OCI-LY3 (cell line): ENCODE data around the gene CALHM2.
"Not testable (repeated sequence)": the region's sequence is repeated elsewhere in the genome, so short reads cannot be mapped to it uniquely, and the experiment has no call there.

Experiments used
- H2AFZ ChIP-seq: fragments of 200-600, 300-600 bp; shearing (Covaris generic); 2 replicates; pipeline ENCODE4 v1.6.0; 2014; ENCODE audit warnings: antibody characterized with exemption, low read depth, low read length
- H3K27ac ChIP-seq: fragments of 200-600, 300-600 bp; sonication (generic); 2 replicates; pipeline ENCODE4 v1.5.1; 2014; ENCODE audit warnings: mild to moderate bottlenecking, low read length, moderate library complexity, mixed read lengths
- H3K27me3 ChIP-seq: fragments of 200-600, 300-600 bp; sonication (generic); 2 replicates; pipeline ENCODE4 v1.6.1; 2014; ENCODE audit warnings: low read depth, low read length, mixed read lengths
- H3K36me3 ChIP-seq: fragments of 200-600, 300-600 bp; sonication (generic); replicated peaks from 2 replicates; pipeline ENCODE3; 2014; ENCODE audit warnings: low read depth, low read length, mixed read lengths
- H3K4me1 ChIP-seq: fragments of 300-600, 200-600 bp; sonication (generic); 2 replicates; pipeline ENCODE4 v1.6.1; 2014; ENCODE audit warnings: low read length, mixed read lengths
- H3K4me2 ChIP-seq: fragments of 200-600, 300-600 bp; sonication (generic); 2 replicates; pipeline ENCODE4 v1.6.1; 2014; ENCODE audit warnings: low read length, mixed read lengths
- H3K4me3 ChIP-seq: fragments of 300-600, 200-600 bp; sonication (generic); 2 replicates; pipeline ENCODE4 v1.5.1; 2014; ENCODE audit warnings: antibody characterized with exemption, mild to moderate bottlenecking, low read length, moderate library complexity
- H3K79me2 ChIP-seq: fragments of 300-600, 200-600 bp; shearing (Covaris generic); 2 replicates; pipeline ENCODE4 v1.6.1; 2014; ENCODE audit warnings: mild to moderate bottlenecking, low read length, mixed read lengths
- H3K9ac ChIP-seq: fragments of 300-600, 200-600 bp; shearing (Covaris generic); 2 replicates; pipeline ENCODE4 v1.6.0; 2014; ENCODE audit warnings: mild to moderate bottlenecking, low read length, moderate library complexity
- H3K9me3 ChIP-seq: fragments of 200-600, 300-600 bp; shearing (Covaris generic); 2 replicates; pipeline ENCODE4 v1.6.1; 2014; ENCODE audit warnings: low read length, mixed read lengths; ENCODE audit not compliant: insufficient read depth
- H4K20me1 ChIP-seq: fragments of 200-600, 300-600 bp; sonication (generic); 2 replicates; pipeline ENCODE4 v1.6.1; 2016; ENCODE audit warnings: low read length, mixed read lengths; ENCODE audit not compliant: insufficient read depth
- CTCF ChIP-seq: fragments of 200-600, 300-600 bp; sonication (generic); IDR thresholded peaks from 2 replicates; pipeline ENCODE4 v1.5.1; 2014; ENCODE audit warnings: antibody characterized with exemption, low read length, low read depth
- EZH2phosphoT487 ChIP-seq: fragments of 200-600 bp; shearing (Covaris generic); IDR thresholded peaks from 2 replicates; pipeline ENCODE4 v1.6.1; 2018; ENCODE audit warnings: antibody characterized with exemption, mixed run types, low read depth

CALHM2 gene

GRCh38 chr10:103417601-103418000 lies 34.6 kb downstream of the CALHM2 start:
- H2AFZ ChIP-seq: no peak overlapping the region
- H3K4me1 ChIP-seq: no peaks in the 10 kb centered on the region
- no peak for TF ChIP-seq CTCF
- no peak for TF ChIP-seq EZH2phosphoT487
- no peak overlapping the region for H3K27ac ChIP-seq
- H3K4me3 ChIP-seq: no peak overlapping the region
- H3K9ac ChIP-seq: no peak overlapping the region
- H3K27me3 ChIP-seq: no peaks in the 10 kb centered on the region
- H3K4me2 ChIP-seq: no peak overlapping the region
- H3K9me3 ChIP-seq: no peaks in the 10 kb centered on the region
- H3K36me3 ChIP-seq: peaks cover 41% of the 10 kb centered on the region
- no peaks in the 10 kb centered on the region for H4K20me1 ChIP-seq
- H3K79me2 ChIP-seq: no peaks in the 10 kb centered on the region

GRCh38 chr10:103417148-103417469 lies 35.1 kb downstream of the CALHM2 start:
- H4K20me1 ChIP-seq, H3K9me3 ChIP-seq, H3K27me3 ChIP-seq, H3K4me3 ChIP-seq, H2AFZ ChIP-seq, H3K4me2 ChIP-seq, H3K79me2 ChIP-seq, H3K4me1 ChIP-seq, H3K27ac ChIP-seq, H3K9ac ChIP-seq: not testable (repeated sequence)
- H3K36me3 ChIP-seq: peaks cover 41% of the 10 kb centered on the region

- no peaks in the 10 kb centered on the region for H3K79me2 ChIP-seq
- H3K27ac ChIP-seq: no peak overlapping the region
- H3K4me1 ChIP-seq: no peaks in the 10 kb centered on the region
- H3K9me3 ChIP-seq: no peaks in the 10 kb centered on the region
- no peaks in the 10 kb centered on the region for H3K27me3 ChIP-seq
- no peak overlapping the region for H2AFZ ChIP-seq
- H4K20me1 ChIP-seq: no peaks in the 10 kb centered on the region
- H3K9ac ChIP-seq: no peak overlapping the region
- TF ChIP-seq EZH2phosphoT487 (no peak), CTCF (peak; percentile 58)
- no peak overlapping the region for H3K4me2 ChIP-seq
- peaks cover 41% of the 10 kb centered on the region for H3K36me3 ChIP-seq
- H3K4me3 ChIP-seq: no peak overlapping the region
Measured at GRCh38 chr10:103416436-103417147, 35.6 kb downstream of the CALHM2 start.

GRCh38 chr10:103415581-103415980 lies 36.6 kb downstream of the CALHM2 start:
- Histone ChIP-seq H3K9ac (no peak overlapping the region), H3K4me3 (no peak overlapping the region), H3K36me3 (peaks cover 39% of the 10 kb centered on the region), H3K27me3 (no peaks in the 10 kb centered on the region), H3K9me3 (no peaks in the 10 kb centered on the region), H2AFZ (no peak overlapping the region), H3K4me1 (no peaks in the 10 kb centered on the region), H3K79me2 (no peaks in the 10 kb centered on the region), H3K27ac (no peak overlapping the region), H3K4me2 (no peak overlapping the region), H4K20me1 (no peaks in the 10 kb centered on the region)
- no peak for TF ChIP-seq CTCF
- TF ChIP-seq EZH2phosphoT487: no peak
